ENCODE results near the gene POLA1.
A peak's percentile ranks its signal among the peaks of the same experiment; 100 is the strongest.

Gene POLA1

GRCh38 chrX:25011589-25012432 lies 318.1 kb downstream of the POLA1 start:
- Mint-ChIP-seq H3K4me3 (no peak overlapping the region), H3K27me3 (ENCODE audit: low read depth) (peaks cover 74% of the 10 kb centered on the region), H3K36me3 (ENCODE audit: low read depth) (no peaks in the 10 kb centered on the region), H3K27ac (no peak overlapping the region), H3K4me1 (ENCODE audit: low read depth) (peaks cover 3% of the 10 kb centered on the region), H3K9me3 (no peaks in the 10 kb centered on the region)
- DNase-seq (ENCODE audit: low spot score) = no peak

- no peak for DNase-seq (ENCODE audit: low spot score)
- Mint-ChIP-seq H3K4me3 (peak overlapping the region; percentile 65), H3K27me3 (ENCODE audit: low read depth) (peaks cover 77% of the 10 kb centered on the region), H3K9me3 (no peaks in the 10 kb centered on the region), H3K27ac (no peak overlapping the region), H3K36me3 (ENCODE audit: low read depth) (no peaks in the 10 kb centered on the region), H3K4me1 (ENCODE audit: low read depth) (peaks cover 4% of the 10 kb centered on the region)
These were observed 318.7 kb downstream of the POLA1 start for GRCh38 chrX:25012433-25012735.

- H3K9me3 Mint-ChIP-seq = no peaks in the 10 kb centered on the region
- H3K27ac Mint-ChIP-seq = no peak overlapping the region
- no peak for DNase-seq (ENCODE audit: low spot score)
- H3K36me3 Mint-ChIP-seq (ENCODE audit: low read depth) = no peaks in the 10 kb centered on the region
- H3K4me1 Mint-ChIP-seq (ENCODE audit: low read depth) = peaks cover 8% of the 10 kb centered on the region
- peak overlapping the region; percentile 80 for H3K4me3 Mint-ChIP-seq
- H3K27me3 Mint-ChIP-seq (ENCODE audit: low read depth) = peaks cover 77% of the 10 kb centered on the region
These were observed 319.3 kb downstream of the POLA1 start for GRCh38 chrX:25012793-25013631.

GRCh38 chrX:25013632-25014365 lies 320.1 kb downstream of the POLA1 start:
- Mint-ChIP-seq H3K4me1 (ENCODE audit: low read depth) (peaks cover 8% of the 10 kb centered on the region), H3K27me3 (ENCODE audit: low read depth) (peaks cover 74% of the 10 kb centered on the region), H3K27ac (peak overlapping the region; percentile 70), H3K9me3 (no peaks in the 10 kb centered on the region), H3K4me3 (peak overlapping the region; percentile 49), H3K36me3 (ENCODE audit: low read depth) (no peaks in the 10 kb centered on the region)
- DNase-seq (ENCODE audit: low spot score) = no peak

- H3K9me3 Mint-ChIP-seq = no peaks in the 10 kb centered on the region
- H3K4me1 Mint-ChIP-seq (ENCODE audit: low read depth) = peaks cover 8% of the 10 kb centered on the region
- H3K27ac Mint-ChIP-seq = peak overlapping the region; percentile 70
- no peak for DNase-seq (ENCODE audit: low spot score)
- no peaks in the 10 kb centered on the region for H3K36me3 Mint-ChIP-seq (ENCODE audit: low read depth)
- peaks cover 73% of the 10 kb centered on the region for H3K27me3 Mint-ChIP-seq (ENCODE audit: low read depth)
- peak overlapping the region; percentile 49 for H3K4me3 Mint-ChIP-seq
These were observed 320.7 kb downstream of the POLA1 start for GRCh38 chrX:25014366-25014838.

- peak within 1 kb of the TSS; percentile 26 for H3K4me3 Mint-ChIP-seq
- H3K36me3 Mint-ChIP-seq (ENCODE audit: low read depth) = no peaks in the 10 kb centered on the region
- H3K27me3 Mint-ChIP-seq (ENCODE audit: low read depth) = peaks cover 68% of the 10 kb centered on the region
- H3K27ac Mint-ChIP-seq = peak within 1 kb of the TSS; percentile 45
- DNase-seq (ENCODE audit: low spot score) = peak; percentile 15
- no peaks in the 10 kb centered on the region for H3K9me3 Mint-ChIP-seq
- peaks cover 8% of the 10 kb centered on the region for H3K4me1 Mint-ChIP-seq (ENCODE audit: low read depth)
These were observed 322.0 kb downstream of the POLA1 start, which contains the start of gene ARX for GRCh38 chrX:25015486-25016360. Gene ARX (minus strand): TSS chrX:25015965. CDS start chrX:25015737, 228 bp downstream.

- Mint-ChIP-seq H3K9me3 (no peaks in the 10 kb centered on the region), H3K27ac (no peak overlapping the region), H3K4me3 (peak overlapping the region; percentile 26), H3K4me1 (ENCODE audit: low read depth) (peaks cover 10% of the 10 kb centered on the region), H3K27me3 (ENCODE audit: low read depth) (peaks cover 68% of the 10 kb centered on the region), H3K36me3 (ENCODE audit: low read depth) (no peaks in the 10 kb centered on the region)
- no peak for DNase-seq (ENCODE audit: low spot score)
These were observed 322.6 kb downstream of the POLA1 start for GRCh38 chrX:25016361-25016671.

GRCh38 chrX:25016938-25017598 lies 323.4 kb downstream of the POLA1 start:
- Mint-ChIP-seq H3K36me3 (ENCODE audit: low read depth) (no peaks in the 10 kb centered on the region), H3K4me1 (ENCODE audit: low read depth) (peaks cover 14% of the 10 kb centered on the region), H3K4me3 (no peak overlapping the region), H3K27me3 (ENCODE audit: low read depth) (peaks cover 69% of the 10 kb centered on the region), H3K27ac (no peak overlapping the region), H3K9me3 (no peaks in the 10 kb centered on the region)
- DNase-seq (ENCODE audit: low spot score) = no peak

GRCh38 chrX:25017667-25018247 lies 324.0 kb downstream of the POLA1 start:
- no peak overlapping the region for H3K27ac Mint-ChIP-seq
- peaks cover 15% of the 10 kb centered on the region for H3K4me1 Mint-ChIP-seq (ENCODE audit: low read depth)
- no peak for DNase-seq (ENCODE audit: low spot score)
- no peaks in the 10 kb centered on the region for H3K9me3 Mint-ChIP-seq
- H3K36me3 Mint-ChIP-seq (ENCODE audit: low read depth) = no peaks in the 10 kb centered on the region
- H3K4me3 Mint-ChIP-seq = no peak overlapping the region
- H3K27me3 Mint-ChIP-seq (ENCODE audit: low read depth) = peaks cover 70% of the 10 kb centered on the region

GRCh38 chrX:25018682-25019081 lies 325.0 kb downstream of the POLA1 start:
- no peak overlapping the region for H3K4me3 Mint-ChIP-seq
- no peaks in the 10 kb centered on the region for H3K36me3 Mint-ChIP-seq (ENCODE audit: low read depth)
- H3K27ac Mint-ChIP-seq = no peak overlapping the region
- DNase-seq (ENCODE audit: low spot score) = no peak
- no peaks in the 10 kb centered on the region for H3K9me3 Mint-ChIP-seq
- peaks cover 15% of the 10 kb centered on the region for H3K4me1 Mint-ChIP-seq (ENCODE audit: low read depth)
- H3K27me3 Mint-ChIP-seq (ENCODE audit: low read depth) = peaks cover 78% of the 10 kb centered on the region

GRCh38 chrX:25019707-25020390 lies 326.1 kb downstream of the POLA1 start:
- H3K4me1 Mint-ChIP-seq (ENCODE audit: low read depth) = peaks cover 12% of the 10 kb centered on the region
- DNase-seq (ENCODE audit: low spot score) = no peak
- no peaks in the 10 kb centered on the region for H3K9me3 Mint-ChIP-seq
- H3K27ac Mint-ChIP-seq = no peak overlapping the region
- H3K36me3 Mint-ChIP-seq (ENCODE audit: low read depth) = no peaks in the 10 kb centered on the region
- peaks cover 80% of the 10 kb centered on the region for H3K27me3 Mint-ChIP-seq (ENCODE audit: low read depth)
- no peak overlapping the region for H3K4me3 Mint-ChIP-seq

GRCh38 chrX:25020391-25020904 lies 326.7 kb downstream of the POLA1 start:
- peaks cover 12% of the 10 kb centered on the region for H3K4me1 Mint-ChIP-seq (ENCODE audit: low read depth)
- no peak for DNase-seq (ENCODE audit: low spot score)
- H3K4me3 Mint-ChIP-seq = no peak overlapping the region
- no peaks in the 10 kb centered on the region for H3K36me3 Mint-ChIP-seq (ENCODE audit: low read depth)
- no peak overlapping the region for H3K27ac Mint-ChIP-seq
- H3K27me3 Mint-ChIP-seq (ENCODE audit: low read depth) = peaks cover 79% of the 10 kb centered on the region
- H3K9me3 Mint-ChIP-seq = no peaks in the 10 kb centered on the region

Data from T-helper 2 cell treated with Interferon-gamma antibody and Interleukin-4, amounts not matched to agents 5 μg/mL and 100 μg/mL, for 36 hours (primary cell).